Endodermal cell (in vitro differentiated cells): ENCODE measurements around the gene ERC1. TPM values are rescaled to one million over a fixed set of nuclear protein-coding genes. Genes with fewer than 3 reads are reported as not detected.

Experiments used
- DNase-seq: peaks from one replicate; pipeline ENCODE4 v3.0.0-alpha.2; 2017
- H3K27ac ChIP-seq: 2 replicates; pipeline ENCODE4 v1.5.1; 2013; ENCODE audit warnings: mild to moderate bottlenecking, low read depth, low read length, moderate library complexity
- H3K27me3 ChIP-seq: 2 replicates; pipeline ENCODE4 v1.6.1; 2013; ENCODE audit warnings: mild to moderate bottlenecking, low read length, moderate library complexity; ENCODE audit not compliant: insufficient read depth, control insufficient read depth, poor library complexity, severe bottlenecking
- H3K36me3 ChIP-seq: 2 replicates; pipeline ENCODE4 v1.7.0; 2013; ENCODE audit warnings: mild to moderate bottlenecking, low read length, moderate library complexity; ENCODE audit not compliant: control insufficient read depth, insufficient read depth
- H3K4me1 ChIP-seq: one replicate; pipeline ENCODE4 v1.7.0; 2013; ENCODE audit warnings: low read length; ENCODE audit not compliant: control insufficient read depth, insufficient read depth
- H3K4me3 ChIP-seq: 2 replicates; pipeline ENCODE4 v1.5.1; 2013; ENCODE audit warnings: mild to moderate bottlenecking, low read length, moderate library complexity
- H3K9ac ChIP-seq: 2 replicates; pipeline ENCODE4 v1.6.1; 2013; ENCODE audit warnings: mild to moderate bottlenecking, low read length, moderate library complexity; ENCODE audit not compliant: poor library complexity, severe bottlenecking; ENCODE audit errors: extremely low read depth
- H3K9me3 ChIP-seq: 2 replicates; pipeline ENCODE4 v1.6.1; 2013; ENCODE audit warnings: mild to moderate bottlenecking, low read length, moderate library complexity; ENCODE audit not compliant: control insufficient read depth
- H3K27ac Mint-ChIP-seq: 2 replicates; pipeline ENCODE4 v1.8.0; 2020; ENCODE audit warnings: mixed read lengths
- H3K27me3 Mint-ChIP-seq: 2 replicates; pipeline ENCODE4 v1.8.0; 2021; ENCODE audit warnings: mild to moderate bottlenecking, mixed read lengths; ENCODE audit not compliant: insufficient read depth
- H3K36me3 Mint-ChIP-seq: 2 replicates; pipeline ENCODE4 v1.8.0; 2020; ENCODE audit warnings: low read depth, mixed read lengths
- H3K4me1 Mint-ChIP-seq: 2 replicates; pipeline ENCODE4 v1.8.0; 2020; ENCODE audit warnings: mixed read lengths
- H3K4me3 Mint-ChIP-seq: 2 replicates; pipeline ENCODE4 v1.8.0; 2020; ENCODE audit warnings: mild to moderate bottlenecking, moderate library complexity, mixed read lengths
- H3K9me3 Mint-ChIP-seq: 2 replicates; pipeline ENCODE4 v1.8.0; 2020; ENCODE audit warnings: mild to moderate bottlenecking, mixed read lengths
- WGBS, 2 experiments: methylation state at CpG; one replicate each; pipeline versions ENCODE4 v1.1.5 to v1.1.7; 2013; ENCODE audit warnings: missing lambda C conversion rate in 2 of 2, mixed read lengths in 1 of 2; ENCODE audit not compliant: insufficient coverage in 1 of 2, insufficient read length in 1 of 2; 5-methylcytosine and 5-hydroxymethylcytosine counted together
- total RNA-seq, 2 donors: library from RNA; stranded (reverse); fragmentation: NEBNext Ultra II Directional in 1 of 2; extraction: Animal tissue kit (Norgen Biotek cat#: 25700) in 1 of 2; gene quantifications; 2 replicates in 1 of 2; 3 replicates in 1 of 2; pipeline ENCODE4 v1.2.1, GENCODE V29; 2021
- TF ChIP-seq, protein P1 (sequence below): fragments of 200-600 bp; sonication (generic); conservative IDR thresholded peaks from 2 replicates; pipeline ENCODE4 v1.5.0; 2021; ENCODE audit warnings: antibody characterized with exemption, mild to moderate bottlenecking

Gene ERC1
- total RNA-seq, 2 donors from 2014 or later: 60.6 to 159 TPM

DNA sequence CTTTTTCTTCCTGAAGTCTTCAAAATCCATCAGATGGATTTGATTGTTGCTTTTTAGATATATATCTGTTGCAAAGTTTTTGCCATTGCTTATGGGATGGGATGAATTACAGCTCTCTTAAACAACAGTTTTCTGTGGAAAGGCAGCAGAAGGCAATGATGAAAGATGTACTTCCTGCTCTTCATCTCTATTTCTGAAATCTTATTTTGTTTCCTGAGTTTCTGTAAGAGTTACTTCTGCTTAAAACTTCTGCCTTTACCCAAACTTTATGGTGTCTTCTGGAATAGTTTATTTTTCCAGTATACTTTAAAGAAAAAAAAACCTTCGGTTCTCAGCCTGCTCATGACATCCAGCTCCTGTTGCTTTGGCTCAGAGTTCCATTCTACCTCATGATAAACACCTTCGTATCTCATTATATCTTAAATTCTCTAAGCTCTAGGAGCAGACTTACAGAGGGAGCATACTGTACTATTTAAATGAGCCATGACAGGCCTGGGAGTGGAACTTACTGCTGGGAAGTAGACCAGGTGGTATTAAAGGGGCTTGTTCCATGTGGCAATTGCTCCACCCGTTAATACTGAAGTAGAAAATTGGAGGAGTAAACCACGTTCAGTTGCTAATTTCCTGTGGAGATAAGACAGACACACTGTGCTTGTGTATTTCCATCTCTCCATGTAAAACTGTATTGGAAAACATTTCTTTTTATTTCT, 314.9 kb downstream of the ERC1 start:
- WGBS, 2 experiments: 89 to 100% methylated on average over 1 to 4 of the region's 4 CpGs
- H3K27ac ChIP-seq: no peak overlapping the region
- peaks cover 4% of the 10 kb centered on the region for H3K4me1 ChIP-seq

DNA sequence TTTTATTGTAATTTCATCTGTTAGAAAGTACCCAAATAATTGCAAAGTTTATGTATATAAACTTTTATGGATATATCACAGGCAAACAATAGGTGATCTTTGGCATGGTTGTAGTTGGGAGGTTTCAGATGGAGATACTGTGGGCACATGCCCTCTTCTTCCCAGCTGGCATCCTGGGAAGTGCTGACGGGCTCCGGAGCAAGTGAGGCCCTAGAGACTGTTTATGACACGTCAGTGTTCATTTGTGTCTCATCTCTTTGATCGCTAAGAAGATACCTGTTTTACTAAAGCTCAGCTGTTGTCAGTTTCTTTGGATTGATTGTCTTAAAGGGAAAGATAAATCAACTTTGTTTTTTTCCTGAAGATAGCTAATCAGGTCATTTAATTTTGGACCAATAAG, 315.8 kb downstream of the ERC1 start:
- WGBS, 2 experiments: 96 to 100% methylated on average over 2 to 4 of the region's 4 CpGs
- Histone ChIP-seq H3K4me3 (no peak overlapping the region), H3K27me3 (peaks cover 24% of the 10 kb centered on the region), H3K9ac (no peak overlapping the region), H3K9me3 (no peaks in the 10 kb centered on the region), H3K4me1 (peaks cover 4% of the 10 kb centered on the region), H3K27ac (no peak overlapping the region), H3K36me3 (no peaks in the 10 kb centered on the region)
- TF ChIP-seq, protein P1, sequence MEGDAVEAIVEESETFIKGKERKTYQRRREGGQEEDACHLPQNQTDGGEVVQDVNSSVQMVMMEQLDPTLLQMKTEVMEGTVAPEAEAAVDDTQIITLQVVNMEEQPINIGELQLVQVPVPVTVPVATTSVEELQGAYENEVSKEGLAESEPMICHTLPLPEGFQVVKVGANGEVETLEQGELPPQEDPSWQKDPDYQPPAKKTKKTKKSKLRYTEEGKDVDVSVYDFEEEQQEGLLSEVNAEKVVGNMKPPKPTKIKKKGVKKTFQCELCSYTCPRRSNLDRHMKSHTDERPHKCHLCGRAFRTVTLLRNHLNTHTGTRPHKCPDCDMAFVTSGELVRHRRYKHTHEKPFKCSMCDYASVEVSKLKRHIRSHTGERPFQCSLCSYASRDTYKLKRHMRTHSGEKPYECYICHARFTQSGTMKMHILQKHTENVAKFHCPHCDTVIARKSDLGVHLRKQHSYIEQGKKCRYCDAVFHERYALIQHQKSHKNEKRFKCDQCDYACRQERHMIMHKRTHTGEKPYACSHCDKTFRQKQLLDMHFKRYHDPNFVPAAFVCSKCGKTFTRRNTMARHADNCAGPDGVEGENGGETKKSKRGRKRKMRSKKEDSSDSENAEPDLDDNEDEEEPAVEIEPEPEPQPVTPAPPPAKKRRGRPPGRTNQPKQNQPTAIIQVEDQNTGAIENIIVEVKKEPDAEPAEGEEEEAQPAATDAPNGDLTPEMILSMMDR: no peak
- no peak overlapping the region for H3K27ac Mint-ChIP-seq
- H3K4me1 Mint-ChIP-seq: peaks cover 46% of the 10 kb centered on the region
- H3K9me3 Mint-ChIP-seq: peaks cover 2% of the 10 kb centered on the region
- H3K4me3 Mint-ChIP-seq: no peak overlapping the region
- H3K36me3 Mint-ChIP-seq: peaks cover 20% of the 10 kb centered on the region
- DNase-seq: no peak
- H3K27me3 Mint-ChIP-seq: peaks cover 15% of the 10 kb centered on the region

More for the DNA sequence above, 314.9 kb downstream of the ERC1 start:
- Histone ChIP-seq H3K9ac (no peak overlapping the region), H3K9me3 (peaks cover 1% of the 10 kb centered on the region), H3K27me3 (peaks cover 29% of the 10 kb centered on the region), H3K36me3 (no peaks in the 10 kb centered on the region), H3K4me3 (no peak overlapping the region)
- H3K36me3 Mint-ChIP-seq: peaks cover 26% of the 10 kb centered on the region
- H3K27ac Mint-ChIP-seq: no peak overlapping the region
- no peak overlapping the region for H3K4me3 Mint-ChIP-seq
- TF ChIP-seq, protein P1: no peak
- H3K27me3 Mint-ChIP-seq: peaks cover 18% of the 10 kb centered on the region
- DNase-seq: no peak
- H3K4me1 Mint-ChIP-seq: peaks cover 39% of the 10 kb centered on the region
- H3K9me3 Mint-ChIP-seq: peaks cover 2% of the 10 kb centered on the region

DNA sequence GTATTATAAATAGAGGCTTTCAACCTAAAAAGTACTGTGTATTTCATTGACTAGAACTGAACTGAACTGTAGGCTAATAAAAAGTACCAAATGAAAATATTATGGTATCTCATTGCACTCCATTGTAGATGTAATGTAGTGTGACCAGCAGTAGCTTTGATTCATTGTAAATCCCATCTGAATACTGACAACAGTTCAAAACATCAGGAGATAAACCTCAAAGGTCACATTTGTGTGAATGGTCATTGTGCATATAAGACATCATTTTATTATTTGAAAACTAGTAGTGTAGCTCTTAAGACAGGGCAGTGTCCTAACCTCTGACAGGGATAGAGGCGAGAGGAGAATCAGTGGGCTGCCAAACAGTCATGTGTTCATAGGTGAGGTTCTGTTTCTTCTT, 316.8 kb downstream of the ERC1 start:
- no peak overlapping the region for H3K4me3 ChIP-seq
- WGBS, 2 experiments: 100% methylated on average over 1 of the region's 1 CpG; no CpG with 5 or more reads in 1 of the 2 experiments
- H3K36me3 ChIP-seq: no peaks in the 10 kb centered on the region
- peaks cover 2% of the 10 kb centered on the region for H3K9me3 Mint-ChIP-seq
- no peak overlapping the region for H3K27ac ChIP-seq
- no peak overlapping the region for H3K9ac ChIP-seq
- H3K27me3 Mint-ChIP-seq: peaks cover 7% of the 10 kb centered on the region
- peaks cover 14% of the 10 kb centered on the region for H3K27me3 ChIP-seq
- no peak overlapping the region for H3K4me3 Mint-ChIP-seq
- H3K9me3 ChIP-seq: no peaks in the 10 kb centered on the region
- DNase-seq: no peak
- peaks cover 25% of the 10 kb centered on the region for H3K36me3 Mint-ChIP-seq
- H3K4me1 ChIP-seq: peaks cover 4% of the 10 kb centered on the region
- TF ChIP-seq, protein P1: no peak
- H3K27ac Mint-ChIP-seq: no peak overlapping the region
- peaks cover 49% of the 10 kb centered on the region for H3K4me1 Mint-ChIP-seq
